WTC11 (cell line): ENCODE data around the gene AFG3L2.

Source experiments
- CTCF ChIP-seq: fragments of 200-600 bp; IDR thresholded peaks from 2 replicates; pipeline ENCODE4 v1.8.0; 2022; ENCODE audit warnings: antibody characterized with exemption
- E2F4 ChIP-seq: sonication (generic); formaldehyde crosslinking; IDR thresholded peaks from 2 replicates; pipeline ENCODE4 v1.8.1; 2022; ENCODE audit warnings: low read depth, mild to moderate bottlenecking, moderate library complexity, missing genetic modification reagents, borderline replicate concordance
- ESRRA ChIP-seq: sonication (generic); formaldehyde crosslinking; IDR thresholded peaks from 2 replicates; pipeline ENCODE4 v1.8.1; 2022; ENCODE audit warnings: mild to moderate bottlenecking, missing genetic modification reagents, borderline replicate concordance
- NR2C2 ChIP-seq: sonication (generic); formaldehyde crosslinking; IDR thresholded peaks from 2 replicates; pipeline ENCODE4 v1.8.0; 2022; ENCODE audit warnings: mild to moderate bottlenecking, missing genetic modification reagents
- SP1 ChIP-seq: sonication (generic); formaldehyde crosslinking; conservative IDR thresholded peaks from 2 replicates; pipeline ENCODE4 v1.8.1; 2022; ENCODE audit warnings: missing genetic modification reagents
- STAT6 ChIP-seq: sonication (generic); formaldehyde crosslinking; conservative IDR thresholded peaks from 2 replicates; pipeline ENCODE4 v1.8.1; 2023; ENCODE audit warnings: mild to moderate bottlenecking, low read depth, missing genetic modification reagents, moderate library complexity
- ZMAT4 ChIP-seq: fragments of 250-450 bp; sonication (Bioruptor Pico); IDR thresholded peaks from 2 replicates; pipeline ENCODE4 v1.9.0; 2021; ENCODE audit warnings: mild to moderate bottlenecking
- ZNF317 ChIP-seq: sonication (generic); formaldehyde crosslinking; IDR thresholded peaks from 2 replicates; pipeline ENCODE4 v1.8.1; 2023; ENCODE audit warnings: low read depth, mild to moderate bottlenecking, moderate library complexity, missing genetic modification reagents, borderline replicate concordance

- TF ChIP-seq E2F4 (CRISPR knock-in tag) (no peak), CTCF (no peak), SP1 (CRISPR knock-in tag) (no peak), STAT6 (no peak), ESRRA (CRISPR knock-in tag) (no peak), NR2C2 (CRISPR knock-in tag) (no peak), ZMAT4 (CRISPR knock-in tag) (no peak), ZNF317 (CRISPR knock-in tag) (no peak)
Measured at GRCh38 chr18:12312976-12313375, 64.1 kb downstream of the AFG3L2 start.
